ENCODE data around the gene PIK3AP1. TPM values are rescaled to one million over a fixed set of nuclear protein-coding genes. Genes with fewer than 3 reads are reported as not detected.

Gene PIK3AP1
- total RNA-seq, 4 donors from 2014 or later: 17.5 to 64.4 (median 23.7) TPM

DNA sequence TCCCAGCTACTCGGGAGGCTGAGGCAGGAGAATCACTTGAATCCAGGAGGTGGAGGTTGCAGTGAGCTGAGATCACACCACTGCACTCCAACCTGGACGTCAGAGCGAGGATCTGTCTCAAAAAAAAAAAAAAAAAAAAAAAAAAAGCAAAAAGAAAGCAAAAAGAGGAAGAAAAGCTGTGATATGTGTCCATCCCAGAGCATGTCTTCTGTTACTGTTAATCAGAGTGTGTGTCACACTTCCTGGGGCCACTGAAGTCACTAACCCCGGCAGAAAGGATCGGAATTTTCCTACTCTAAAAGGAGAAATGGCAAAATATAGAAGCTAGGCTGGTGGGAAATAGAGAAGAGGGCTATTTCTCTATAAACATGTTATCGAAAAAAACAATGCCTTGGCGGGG, 11.9 kb downstream of the PIK3AP1 start:
- TF ChIP-seq, protein P1, sequence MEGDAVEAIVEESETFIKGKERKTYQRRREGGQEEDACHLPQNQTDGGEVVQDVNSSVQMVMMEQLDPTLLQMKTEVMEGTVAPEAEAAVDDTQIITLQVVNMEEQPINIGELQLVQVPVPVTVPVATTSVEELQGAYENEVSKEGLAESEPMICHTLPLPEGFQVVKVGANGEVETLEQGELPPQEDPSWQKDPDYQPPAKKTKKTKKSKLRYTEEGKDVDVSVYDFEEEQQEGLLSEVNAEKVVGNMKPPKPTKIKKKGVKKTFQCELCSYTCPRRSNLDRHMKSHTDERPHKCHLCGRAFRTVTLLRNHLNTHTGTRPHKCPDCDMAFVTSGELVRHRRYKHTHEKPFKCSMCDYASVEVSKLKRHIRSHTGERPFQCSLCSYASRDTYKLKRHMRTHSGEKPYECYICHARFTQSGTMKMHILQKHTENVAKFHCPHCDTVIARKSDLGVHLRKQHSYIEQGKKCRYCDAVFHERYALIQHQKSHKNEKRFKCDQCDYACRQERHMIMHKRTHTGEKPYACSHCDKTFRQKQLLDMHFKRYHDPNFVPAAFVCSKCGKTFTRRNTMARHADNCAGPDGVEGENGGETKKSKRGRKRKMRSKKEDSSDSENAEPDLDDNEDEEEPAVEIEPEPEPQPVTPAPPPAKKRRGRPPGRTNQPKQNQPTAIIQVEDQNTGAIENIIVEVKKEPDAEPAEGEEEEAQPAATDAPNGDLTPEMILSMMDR (IDR thresholded peaks at IDR 0.05; ENCODE audit: low read depth): no peak

DNA sequence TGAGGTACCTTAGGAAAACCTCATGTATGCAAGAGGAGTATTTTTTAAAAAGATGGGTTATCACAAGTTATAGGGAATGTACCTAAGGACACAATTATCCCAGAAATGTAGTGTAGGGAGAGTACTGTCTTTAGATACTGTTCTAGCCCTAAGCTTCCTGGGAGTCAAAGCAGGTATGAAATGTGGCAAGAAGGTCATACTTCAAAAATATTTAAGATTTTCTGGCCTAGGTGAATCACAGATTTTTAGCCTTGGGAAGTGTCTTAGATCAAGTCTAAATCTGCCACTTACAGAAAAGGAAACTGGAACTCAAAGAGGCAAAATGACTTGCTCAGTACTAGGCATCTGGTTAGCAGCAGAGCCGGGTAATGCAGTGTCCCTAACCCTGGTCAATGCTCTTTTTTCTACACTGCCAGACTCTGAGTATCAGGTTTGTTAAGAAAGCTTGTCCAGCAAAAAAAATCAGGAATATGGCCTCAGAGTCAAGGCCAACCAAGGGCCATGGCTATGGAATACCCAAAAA, 13.9 kb downstream of the PIK3AP1 start:
- TF ChIP-seq, protein P1 (IDR thresholded peaks at IDR 0.05; ENCODE audit: low read depth): no peak

DNA sequence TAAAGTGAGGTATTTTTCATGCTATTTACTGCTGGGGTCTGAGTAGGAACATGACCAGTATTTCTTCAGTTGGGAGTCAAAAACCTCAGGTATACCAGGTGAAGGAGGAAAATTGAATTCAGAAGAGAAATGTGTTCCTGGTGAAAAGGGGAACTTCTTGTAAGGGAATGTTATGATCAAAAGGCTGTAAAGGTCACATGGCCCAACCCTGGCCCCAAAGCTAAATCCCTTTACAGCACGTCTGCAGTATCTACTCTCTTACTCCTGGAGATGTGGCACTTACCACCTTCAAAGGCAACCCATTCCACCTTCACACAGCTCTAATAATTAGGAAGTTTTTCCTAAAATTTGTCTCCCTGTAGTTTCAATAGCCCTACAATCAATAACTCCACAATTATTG, 15.2 kb downstream of the PIK3AP1 start:
- TF ChIP-seq, protein P1 (IDR thresholded peaks at IDR 0.05; ENCODE audit: low read depth): no peak

DNA sequence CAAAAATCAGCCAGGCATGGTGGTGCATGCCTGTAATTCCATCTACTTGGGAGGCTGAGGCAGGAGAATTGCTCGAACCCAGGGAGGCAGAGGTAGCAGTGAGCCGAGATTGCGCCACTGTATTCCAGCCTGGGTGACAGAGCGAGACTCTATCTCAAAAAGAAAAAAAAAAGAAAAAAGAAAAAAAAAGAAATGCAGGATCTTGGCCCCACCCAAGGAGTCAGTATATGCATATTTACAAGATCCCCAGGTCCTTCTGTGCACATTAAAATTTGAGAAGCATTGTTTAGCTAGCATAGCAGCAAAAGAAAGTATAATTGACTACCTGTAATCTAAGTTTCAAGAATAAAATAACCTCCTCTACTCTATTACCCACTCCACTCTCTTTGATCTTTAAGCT, 15.8 kb downstream of the PIK3AP1 start:
- TF ChIP-seq, protein P1 (IDR thresholded peaks at IDR 0.05; ENCODE audit: low read depth): no peak

DNA sequence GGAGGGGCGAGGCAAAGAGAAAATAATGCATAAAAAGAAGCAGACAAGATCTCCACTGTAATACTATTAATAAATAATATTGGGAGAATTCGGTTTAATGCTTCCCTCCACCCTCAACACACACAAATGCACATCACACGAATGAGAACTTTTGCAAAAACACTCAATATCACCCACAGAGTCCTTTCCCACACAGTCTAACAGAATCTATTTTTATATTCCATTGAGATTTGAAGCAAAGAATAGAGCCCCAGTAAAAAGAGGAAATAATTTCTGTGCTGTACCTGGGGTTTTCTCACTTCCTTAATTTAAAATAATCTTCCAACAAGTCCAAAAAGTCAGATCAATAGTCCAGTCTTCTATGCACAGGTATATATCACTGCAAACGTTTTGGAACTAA, 17.0 kb downstream of the PIK3AP1 start:
- TF ChIP-seq, protein P1 (IDR thresholded peaks at IDR 0.05; ENCODE audit: low read depth): no peak

DNA sequence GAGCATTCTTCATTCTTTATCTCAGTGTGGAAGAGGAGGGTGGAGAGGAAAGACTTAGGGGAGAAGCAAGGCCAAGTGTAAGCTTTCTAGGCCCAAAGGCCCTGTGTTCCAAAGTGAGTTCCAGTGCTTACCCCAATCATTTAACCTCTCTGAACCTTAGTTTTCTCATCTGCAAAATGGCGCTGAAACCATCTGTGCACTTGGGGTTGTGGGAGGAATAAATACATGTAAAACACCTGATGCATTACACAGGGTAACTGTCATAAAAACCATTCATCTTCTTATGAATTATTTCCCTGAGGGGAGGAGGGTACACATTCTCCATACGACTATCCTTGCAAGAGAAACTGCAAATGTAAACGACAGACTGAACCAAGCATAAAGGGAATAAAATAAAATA, 19.0 kb downstream of the PIK3AP1 start:
- TF ChIP-seq, protein P1 (IDR thresholded peaks at IDR 0.05; ENCODE audit: low read depth): no peak

DNA sequence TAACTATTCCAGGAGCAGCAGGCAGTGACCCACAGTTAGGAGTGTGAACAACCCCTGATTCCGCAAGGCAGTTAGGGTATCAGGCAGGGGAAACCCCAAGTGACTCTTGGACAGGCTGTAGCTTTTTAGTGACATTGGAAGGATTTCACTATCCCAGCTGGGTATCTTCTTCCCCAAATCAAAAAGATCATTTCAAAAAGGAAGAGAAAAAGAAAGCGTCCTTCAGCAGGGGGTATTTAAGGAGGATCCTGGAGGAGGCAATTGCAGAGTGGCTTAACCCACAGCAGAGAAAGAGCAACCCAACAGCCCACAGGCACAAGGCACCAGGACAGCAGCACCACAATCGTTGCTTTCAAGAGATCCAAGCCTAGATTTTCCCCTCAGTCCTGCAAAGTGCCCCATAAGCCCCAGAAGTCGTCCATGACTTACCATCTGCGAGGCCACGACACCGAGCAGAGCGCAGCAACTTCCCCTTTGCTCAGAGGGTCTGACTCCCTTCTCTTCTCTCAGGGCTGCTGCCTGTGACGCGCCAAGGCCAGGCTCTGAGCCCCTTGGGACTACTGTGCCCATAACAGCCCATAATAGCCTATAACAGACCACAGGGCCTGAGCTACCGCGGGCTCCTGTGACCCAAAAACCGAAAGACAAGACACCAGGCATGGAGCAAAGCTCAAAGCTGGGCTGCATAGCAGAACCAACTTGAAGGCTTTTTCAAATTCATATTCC, 19.8 kb downstream of the PIK3AP1 start:
- TF ChIP-seq, protein P1 (IDR thresholded peaks at IDR 0.05; ENCODE audit: low read depth): no peak
